ENCODE results near the gene ABHD12. TPM values are rescaled to one million over a fixed set of nuclear protein-coding genes. Genes with fewer than 3 reads are reported as not detected.

ABHD12 gene
- total RNA-seq, 2 experiments from 2014 or later, result 13.4 to 17.0 TPM

GRCh38 chr20:25424536-25424935 lies 33.9 kb upstream of the ABHD12 start:
- CTCF ChIA-PET, result no interaction called here
- no peaks in the 10 kb centered on the region for H3K4me1 ChIP-seq (ENCODE audit: insufficient read depth, low read length)
- no peak for ATAC-seq (ENCODE audit: poor library complexity)
- no peak for TF ChIP-seq CTCF (IDR thresholded peaks at IDR 0.05)
- no peaks in the 10 kb centered on the region for H3K9me3 ChIP-seq (ENCODE audit: control insufficient read depth in 1 of 2, insufficient read depth in 1 of 2, low read length in 2 of 2)
- Mint-ChIP-seq H3K27ac (no peak overlapping the region), H3K9me3 (no peaks in the 10 kb centered on the region), H3K4me1 (ENCODE audit: low read depth) (no peaks in the 10 kb centered on the region), H3K36me3 (ENCODE audit: low read depth) (peaks cover 5% of the 10 kb centered on the region), H3K4me3 (no peak overlapping the region), H3K27me3 (no peaks in the 10 kb centered on the region)
- intact Hi-C loops (cut with DNase I, micrococcal nuclease), result loop anchor here in 1 of 2 experiments (10.0 kb wide), 1 partner anchor 50 kb away; no protein-coding TSS in a partner anchor
- H3K27me3 ChIP-seq (ENCODE audit: control insufficient read depth in 1 of 2, insufficient read depth in 2 of 2, low read length in 2 of 2), result no peaks in the 10 kb centered on the region
- no peak overlapping the region for H3K4me3 ChIP-seq (ENCODE audit: low read length)
- DNase-seq, result no peak
- H3K27ac ChIP-seq (ENCODE audit: low read depth in 1 of 2, low read length in 2 of 2), result no peak overlapping the region
- POLR2A ChIA-PET, result no interaction called here
- H3K36me3 ChIP-seq (ENCODE audit: insufficient read depth, low read length), result no peaks in the 10 kb centered on the region

GRCh38 chr20:25422032-25422431 lies 31.4 kb upstream of the ABHD12 start:
- no peak overlapping the region for H3K4me3 ChIP-seq (ENCODE audit: low read length)
- no peak overlapping the region for H3K27ac Mint-ChIP-seq
- POLR2A ChIA-PET, result no interaction called here

GRCh38 chr20:25421102-25421501 lies 30.5 kb upstream of the ABHD12 start:
- Mint-ChIP-seq H3K36me3 (ENCODE audit: low read depth) (no peaks in the 10 kb centered on the region), H3K4me3 (no peak overlapping the region), H3K9me3 (no peaks in the 10 kb centered on the region), H3K27me3 (no peaks in the 10 kb centered on the region), H3K27ac (no peak overlapping the region), H3K4me1 (ENCODE audit: low read depth) (no peaks in the 10 kb centered on the region)
- no peaks in the 10 kb centered on the region for H3K27me3 ChIP-seq (ENCODE audit: control insufficient read depth in 1 of 2, insufficient read depth in 2 of 2, low read length in 2 of 2)
- intact Hi-C loops (cut with DNase I, micrococcal nuclease), result loop anchor here in 1 of 2 experiments (10.0 kb wide), 1 partner anchor 46 kb away; no protein-coding TSS in a partner anchor
- H3K36me3 ChIP-seq (ENCODE audit: insufficient read depth, low read length), result no peaks in the 10 kb centered on the region
- ChIA-PET POLR2A (no interaction called here), CTCF (interaction anchor here (0.6 kb wide), 1 partner anchor 132 kb away, joined by 3 read pairs; no protein-coding TSS in a partner anchor)
- no peak for TF ChIP-seq CTCF (IDR thresholded peaks at IDR 0.05)
- no peak for ATAC-seq (ENCODE audit: poor library complexity)
- no peak overlapping the region for H3K4me3 ChIP-seq (ENCODE audit: low read length)
- no peak for DNase-seq
- no peaks in the 10 kb centered on the region for H3K9me3 ChIP-seq (ENCODE audit: control insufficient read depth in 1 of 2, insufficient read depth in 1 of 2, low read length in 2 of 2)
- H3K27ac ChIP-seq (ENCODE audit: low read depth in 1 of 2, low read length in 2 of 2), result no peak overlapping the region
- no peaks in the 10 kb centered on the region for H3K4me1 ChIP-seq (ENCODE audit: insufficient read depth, low read length)

More at GRCh38 chr20:25422032-25422431, 31.4 kb upstream of the ABHD12 start:
- intact Hi-C loops (cut with DNase I, micrococcal nuclease), result loop anchor here in 1 of 2 experiments (10.0 kb wide), 1 partner anchor 47 kb away; no protein-coding TSS in a partner anchor
- ATAC-seq (ENCODE audit: poor library complexity), result no peak
- CTCF ChIA-PET, result no interaction called here
- H3K9me3 ChIP-seq (ENCODE audit: control insufficient read depth in 1 of 2, insufficient read depth in 1 of 2, low read length in 2 of 2), result no peaks in the 10 kb centered on the region
- Mint-ChIP-seq H3K36me3 (ENCODE audit: low read depth) (no peaks in the 10 kb centered on the region), H3K4me3 (no peak overlapping the region), H3K4me1 (ENCODE audit: low read depth) (no peaks in the 10 kb centered on the region), H3K9me3 (no peaks in the 10 kb centered on the region), H3K27me3 (no peaks in the 10 kb centered on the region)
- no peaks in the 10 kb centered on the region for H3K27me3 ChIP-seq (ENCODE audit: control insufficient read depth in 1 of 2, insufficient read depth in 2 of 2, low read length in 2 of 2)
- DNase-seq, result no peak
- TF ChIP-seq CTCF (IDR thresholded peaks at IDR 0.05), result no peak
- H3K4me1 ChIP-seq (ENCODE audit: insufficient read depth, low read length), result no peaks in the 10 kb centered on the region
- H3K36me3 ChIP-seq (ENCODE audit: insufficient read depth, low read length), result no peaks in the 10 kb centered on the region
- H3K27ac ChIP-seq (ENCODE audit: low read depth in 1 of 2, low read length in 2 of 2), result no peak overlapping the region
